BE2C (cell line): ENCODE data around the gene KRTAP24-1.

Source experiments
- DNase-seq: peaks from one replicate; pipeline ENCODE4 v3.0.0-alpha.2; 2020
- H3K27me3 ChIP-seq: fragments of 250-450 bp; sonication (Bioruptor Pico); 2 replicates; pipeline ENCODE4 v1.5.1; 2020; ENCODE audit warnings: mild to moderate bottlenecking
- H3K36me3 ChIP-seq: fragments of 250-450 bp; sonication (Bioruptor Pico); 2 replicates; pipeline ENCODE4 v1.5.1; 2020; ENCODE audit warnings: mild to moderate bottlenecking
- H3K4me1 ChIP-seq: fragments of 250-450 bp; sonication (Bioruptor Pico); 2 replicates; pipeline ENCODE4 v1.5.1; 2020
- H3K4me3 ChIP-seq: 2 replicates; pipeline ENCODE4 v1.5.1; 2011; ENCODE audit warnings: low read depth, low read length
- H3K9me3 ChIP-seq: fragments of 250-450 bp; sonication (Bioruptor Pico); 2 replicates; pipeline ENCODE4 v1.5.1; 2020
- CTCF ChIP-seq: IDR thresholded peaks from 2 replicates; pipeline ENCODE4 v1.5.1; 2012; ENCODE audit warnings: mild to moderate bottlenecking, low read depth, low read length

Gene KRTAP24-1

GRCh38 chr21:30233228-30234020, 49.3 kb downstream of the KRTAP24-1 start:
- no peaks in the 10 kb centered on the region for H3K27me3 ChIP-seq
- H3K4me3 ChIP-seq = no peak overlapping the region
- no peak for DNase-seq
- H3K4me1 ChIP-seq = no peaks in the 10 kb centered on the region
- H3K9me3 ChIP-seq = no peaks in the 10 kb centered on the region
- no peak for TF ChIP-seq CTCF
- no peaks in the 10 kb centered on the region for H3K36me3 ChIP-seq

- no peak overlapping the region for H3K4me3 ChIP-seq
- no peak for DNase-seq
- TF ChIP-seq CTCF = no peak
Measured at GRCh38 chr21:30232011-30232410, 50.7 kb downstream of the KRTAP24-1 start.

More at GRCh38 chr21:30232011-30232410, 50.7 kb downstream of the KRTAP24-1 start:
- Histone ChIP-seq H3K36me3 (no peaks in the 10 kb centered on the region), H3K27me3 (no peaks in the 10 kb centered on the region), H3K4me1 (no peaks in the 10 kb centered on the region), H3K9me3 (no peaks in the 10 kb centered on the region)
